Suprapubic skin (tissue), 3 donors: ENCODE data around the gene PARP1.

Experiments used
- POLR2A ChIP-seq, 2 donors: fragments of 450-650 bp; IDR thresholded peaks; one replicate each; pipeline ENCODE4 v1.6.1; 2017; ENCODE audit warnings: antibody characterized with exemption in 2 of 2, mild to moderate bottlenecking in 2 of 2, moderate library complexity in 2 of 2
- TF ChIP-seq, protein P1 (sequence below), 2 donors: fragments of 200-600 bp in 1 of 2; fragments of 450-650 bp in 1 of 2; sonication (generic) in 1 of 2; IDR thresholded peaks; one replicate each; pipeline ENCODE4 v1.5.1; 2016 to 2019; ENCODE audit warnings: antibody characterized with exemption in 2 of 2, mild to moderate bottlenecking in 1 of 2, moderate library complexity in 1 of 2

DNA sequence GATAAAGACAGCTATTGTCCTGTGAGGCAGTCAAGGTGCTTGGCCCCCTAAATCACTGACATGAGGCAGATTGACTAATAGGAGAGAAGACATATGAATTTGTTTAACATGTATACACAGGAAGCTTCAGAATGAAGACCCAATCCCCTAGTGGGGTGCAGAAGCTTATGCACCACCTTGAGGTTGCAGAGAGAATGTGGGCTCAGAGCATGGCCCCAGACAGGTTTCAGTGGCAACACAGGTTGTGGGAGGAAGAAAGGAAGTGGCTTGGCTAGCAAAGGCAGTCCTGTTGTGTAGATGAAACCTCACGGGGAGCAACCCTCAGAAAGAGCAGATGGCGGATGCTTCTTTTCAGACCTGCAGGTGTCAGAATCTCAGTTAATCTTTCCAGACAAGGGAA is 37.0 kb upstream of the PARP1 start:
- TF ChIP-seq, protein P1, sequence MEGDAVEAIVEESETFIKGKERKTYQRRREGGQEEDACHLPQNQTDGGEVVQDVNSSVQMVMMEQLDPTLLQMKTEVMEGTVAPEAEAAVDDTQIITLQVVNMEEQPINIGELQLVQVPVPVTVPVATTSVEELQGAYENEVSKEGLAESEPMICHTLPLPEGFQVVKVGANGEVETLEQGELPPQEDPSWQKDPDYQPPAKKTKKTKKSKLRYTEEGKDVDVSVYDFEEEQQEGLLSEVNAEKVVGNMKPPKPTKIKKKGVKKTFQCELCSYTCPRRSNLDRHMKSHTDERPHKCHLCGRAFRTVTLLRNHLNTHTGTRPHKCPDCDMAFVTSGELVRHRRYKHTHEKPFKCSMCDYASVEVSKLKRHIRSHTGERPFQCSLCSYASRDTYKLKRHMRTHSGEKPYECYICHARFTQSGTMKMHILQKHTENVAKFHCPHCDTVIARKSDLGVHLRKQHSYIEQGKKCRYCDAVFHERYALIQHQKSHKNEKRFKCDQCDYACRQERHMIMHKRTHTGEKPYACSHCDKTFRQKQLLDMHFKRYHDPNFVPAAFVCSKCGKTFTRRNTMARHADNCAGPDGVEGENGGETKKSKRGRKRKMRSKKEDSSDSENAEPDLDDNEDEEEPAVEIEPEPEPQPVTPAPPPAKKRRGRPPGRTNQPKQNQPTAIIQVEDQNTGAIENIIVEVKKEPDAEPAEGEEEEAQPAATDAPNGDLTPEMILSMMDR (IDR thresholded peaks at IDR 0.05): no peak
- no peak for TF ChIP-seq POLR2A (IDR thresholded peaks at IDR 0.05)
